Uterus (tissue), 4 donors: Measurements from ENCODE around the gene TOLLIP. TPM values are rescaled to one million over a fixed set of nuclear protein-coding genes. Genes with fewer than 3 reads are reported as not detected.

Source experiments
- DNase-seq, 2 donors: peaks; one replicate each; pipeline ENCODE4 v3.0.0-alpha.2; 2019 to 2020
- H3K27ac ChIP-seq, 2 donors: fragments of 200-600 bp; sonication (generic); 1 replicate in 1 of 2; 2 replicates in 1 of 2; pipeline ENCODE4 v1.5.1; 2016 to 2018
- H3K27me3 ChIP-seq, 2 donors: fragments of 200-600 bp; sonication (generic); one replicate each; pipeline ENCODE4 v1.5.1; 2018 to 2019; ENCODE audit warnings: control low read depth in 1 of 2
- H3K36me3 ChIP-seq, 2 donors: fragments of 200-600 bp; sonication (generic); one replicate each; pipeline ENCODE4 v1.5.1; 2019; ENCODE audit warnings: control low read depth in 1 of 2
- H3K4me1 ChIP-seq, 2 donors: fragments of 200-600 bp; sonication (generic); one replicate each; pipeline ENCODE4 v1.5.1; 2018 to 2019; ENCODE audit warnings: control low read depth in 1 of 2
- H3K4me3 ChIP-seq, 2 donors: fragments of 200-600 bp; sonication (generic); 1 replicate in 1 of 2; 2 replicates in 1 of 2; pipeline ENCODE4 v1.5.1; 2018 to 2019; ENCODE audit warnings: mild to moderate bottlenecking in 1 of 2
- H3K9me3 ChIP-seq, 2 donors: fragments of 200-600 bp; sonication (generic); one replicate each; pipeline ENCODE4 v1.5.1; 2019; ENCODE audit warnings: control low read depth in 1 of 2
- CTCF ChIP-seq, 4 experiments: fragments of 200-600 bp in 2 of 4; fragments of 450-650 bp in 2 of 4; sonication (generic) in 2 of 4; IDR thresholded peaks; one replicate each; pipeline ENCODE4 v1.5.1; 2016 to 2019; ENCODE audit warnings: antibody characterized with exemption in 4 of 4, mild to moderate bottlenecking in 2 of 4, moderate library complexity in 1 of 4
- POLR2A ChIP-seq, 2 donors: fragments of 450-650 bp; IDR thresholded peaks; one replicate each; pipeline ENCODE4 v1.6.1; 2016; ENCODE audit warnings: antibody characterized with exemption in 2 of 2, mild to moderate bottlenecking in 1 of 2, moderate library complexity in 1 of 2
- intact Hi-C: fragments of 100-400 bp; cut with DNase I; formaldehyde crosslinking; loops from one replicate; pipeline ENCODE4 v1.15.1; 2023; ENCODE audit warnings: low total_unique reads
- total RNA-seq, 4 donors: library from RNA; depleted of rRNA in 3 of 4; stranded (reverse); fragments of >200 nt in 3 of 4; gene quantifications; one replicate each; pipeline versions ENCODE4 v1.1.0 to v1.2.4, GENCODE V29; 2014 to 2023
- donor health status: DM: yes; HTN: yes; CAD: no.

Gene TOLLIP
- total RNA-seq, 4 donors from 2014 or later, result 5.9 to 86.8 (median 36.2) TPM

GRCh38 chr11:1326435-1327063 lies 17.1 kb upstream of the TOLLIP start:
- Histone ChIP-seq H3K27me3 (no peaks in the 10 kb centered on the region), H3K36me3 (no peaks in the 10 kb centered on the region), H3K4me1 (no peaks in the 10 kb centered on the region), H3K9me3 (peaks cover 0 to 4% of the 10 kb centered on the region in 2 donors), H3K27ac (no peak overlapping the region), H3K4me3 (no peak overlapping the region)
- intact Hi-C loops, result no loop called here
- DNase-seq, result no peak
- TF ChIP-seq CTCF (IDR thresholded peaks at IDR 0.05) (no peak), POLR2A (IDR thresholded peaks at IDR 0.05) (no peak)

- Histone ChIP-seq H3K9me3 (peaks cover 0 to 4% of the 10 kb centered on the region in 2 donors), H3K4me1 (no peaks in the 10 kb centered on the region), H3K4me3 (no peak overlapping the region), H3K27me3 (no peaks in the 10 kb centered on the region), H3K36me3 (no peaks in the 10 kb centered on the region), H3K27ac (no peak overlapping the region)
- no peak for DNase-seq
- TF ChIP-seq CTCF (IDR thresholded peaks at IDR 0.05) (no peak), POLR2A (IDR thresholded peaks at IDR 0.05) (no peak)
- intact Hi-C loops, result no loop called here
Measured at GRCh38 chr11:1323774-1324173, 14.3 kb upstream of the TOLLIP start.

- Histone ChIP-seq H3K27me3 (no peaks in the 10 kb centered on the region), H3K4me1 (no peaks in the 10 kb centered on the region), H3K9me3 (no peaks in the 10 kb centered on the region), H3K27ac (no peak overlapping the region), H3K4me3 (no peak overlapping the region), H3K36me3 (no peaks in the 10 kb centered on the region)
- TF ChIP-seq CTCF (IDR thresholded peaks at IDR 0.05) (no peak), POLR2A (IDR thresholded peaks at IDR 0.05) (no peak)
- intact Hi-C loops, result no loop called here
- no peak for DNase-seq
Measured at GRCh38 chr11:1317993-1318392, 8.6 kb upstream of the TOLLIP start.

- DNase-seq, result no peak
Measured at GRCh38 chr11:1317432-1317831, 8.0 kb upstream of the TOLLIP start.

More at GRCh38 chr11:1317432-1317831, 8.0 kb upstream of the TOLLIP start:
- Histone ChIP-seq H3K4me1 (no peaks in the 10 kb centered on the region), H3K27me3 (no peaks in the 10 kb centered on the region), H3K27ac (no peak overlapping the region), H3K9me3 (no peaks in the 10 kb centered on the region), H3K36me3 (no peaks in the 10 kb centered on the region), H3K4me3 (no peak overlapping the region)
- intact Hi-C loops, result no loop called here
- TF ChIP-seq CTCF (IDR thresholded peaks at IDR 0.05) (no peak), POLR2A (IDR thresholded peaks at IDR 0.05) (no peak)
